GM12891 (cell line): Measurements from ENCODE around the gene HIP1R.

Experiments used
- DNase-seq: peaks from one replicate; pipeline ENCODE4 v3.0.0; 2011; ENCODE audit warnings: low spot score; ENCODE audit not compliant: insufficient read length
- FAIRE-seq: peaks from 2 replicates; lab custom pipeline; 2011; peaks lifted over from hg19 to GRCh38; lab: Jason Lieb, UNC
- PAX5 ChIP-seq: IDR thresholded peaks from 2 replicates; pipeline ENCODE4 v1.6.1; 2011; ENCODE audit warnings: low read length, moderate library complexity, mild to moderate bottlenecking; ENCODE audit not compliant: insufficient read depth, severe bottlenecking
- POLR2A ChIP-seq: IDR thresholded peaks from 2 replicates; pipeline ENCODE4 v1.6.1; 2011; ENCODE audit warnings: low read depth, low read length, control low read depth
- POLR2AphosphoS5 ChIP-seq: IDR thresholded peaks from 2 replicates; pipeline ENCODE4 v1.6.1; 2011; ENCODE audit warnings: low read depth, low read length, control low read depth
- POU2F2 ChIP-seq: IDR thresholded peaks from 2 replicates; pipeline ENCODE4 v1.6.1; 2011; ENCODE audit warnings: low read depth, mild to moderate bottlenecking, control low read depth, low read length, moderate library complexity
- SPI1 ChIP-seq: IDR thresholded peaks from 2 replicates; pipeline ENCODE4 v1.6.1; 2011; ENCODE audit warnings: low read depth, low read length, control low read depth
- TAF1 ChIP-seq: IDR thresholded peaks from 2 replicates; pipeline ENCODE4 v1.6.1; 2011; ENCODE audit warnings: low read depth, low read length, control low read depth

The HIP1R gene

DNA sequence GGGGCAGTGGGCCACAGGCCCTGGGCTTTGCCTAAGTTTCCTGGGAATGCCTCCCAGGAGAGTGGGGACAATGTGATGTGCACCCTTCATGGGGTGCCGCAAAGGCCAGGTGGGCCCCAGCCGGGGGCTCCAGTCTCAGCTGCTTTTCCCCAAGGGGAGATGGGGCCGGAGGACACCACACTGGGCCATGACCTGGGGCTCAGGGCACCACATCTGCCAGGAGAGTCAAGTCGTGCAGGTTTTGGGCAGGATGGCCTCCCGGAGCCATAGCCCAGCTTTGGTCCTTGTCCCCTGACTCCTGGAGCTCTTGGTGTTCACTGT is 12.2 kb downstream of the HIP1R start:
- no peak for FAIRE-seq
- TF ChIP-seq POU2F2 (no peak), POLR2A (no peak), SPI1 (no peak), POLR2AphosphoS5 (no peak)
- no peak for DNase-seq

GRCh38 chr12:122847921-122848421 is 12.7 kb downstream of the HIP1R start:
- no peak for DNase-seq
- TF ChIP-seq POLR2AphosphoS5 (no peak), SPI1 (no peak), TAF1 (no peak), POU2F2 (no peak), POLR2A (no peak), PAX5 (no peak)
- no peak for FAIRE-seq

GRCh38 chr12:122848471-122849351 is 13.5 kb downstream of the HIP1R start:
- DNase-seq (no peak), FAIRE-seq (no peak)
- no peak for TF ChIP-seq POLR2A
- no peak for TF ChIP-seq PAX5
- no peak for TF ChIP-seq POU2F2
- no peak for TF ChIP-seq TAF1
- TF ChIP-seq POLR2AphosphoS5: no peak
- no peak for TF ChIP-seq SPI1

DNA sequence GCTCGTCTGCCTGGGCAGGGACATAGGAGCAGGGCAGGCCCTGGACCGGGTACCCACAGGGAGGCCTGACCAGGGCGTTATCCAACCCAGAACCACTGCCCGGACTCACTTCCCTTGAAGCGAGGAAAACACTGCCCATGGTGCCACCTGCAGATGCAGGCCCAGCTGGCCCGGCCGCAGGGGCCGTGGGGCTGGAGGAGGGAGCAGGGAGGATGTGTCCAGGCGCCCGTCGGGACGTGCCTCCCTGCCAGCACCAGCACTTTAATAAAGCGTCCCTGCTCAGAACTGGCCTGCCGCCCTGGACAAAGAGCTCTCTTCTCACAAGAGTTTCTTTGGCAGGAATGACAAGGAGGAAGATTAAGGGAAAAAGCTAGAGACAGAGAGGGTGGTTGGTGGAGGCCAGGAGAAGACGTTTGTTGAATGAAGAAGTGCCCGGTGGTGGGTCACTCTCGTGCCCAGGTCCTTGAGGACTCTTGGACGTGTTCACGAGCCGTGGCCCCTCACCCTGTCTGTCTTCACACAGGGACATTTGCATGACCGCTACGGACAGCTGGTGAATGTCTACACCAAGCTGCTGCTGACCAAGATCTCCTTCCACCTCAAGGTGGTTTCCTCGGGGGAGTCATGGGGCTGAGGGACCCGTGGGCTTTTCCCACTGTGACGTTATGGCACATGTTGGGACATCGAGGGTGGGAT is 14.2 kb downstream of the HIP1R start:
- TF ChIP-seq POLR2A (no peak), POLR2AphosphoS5 (no peak), TAF1 (no peak), POU2F2 (no peak), SPI1 (no peak), PAX5 (no peak)
- FAIRE-seq (no peak), DNase-seq (no peak)

DNA sequence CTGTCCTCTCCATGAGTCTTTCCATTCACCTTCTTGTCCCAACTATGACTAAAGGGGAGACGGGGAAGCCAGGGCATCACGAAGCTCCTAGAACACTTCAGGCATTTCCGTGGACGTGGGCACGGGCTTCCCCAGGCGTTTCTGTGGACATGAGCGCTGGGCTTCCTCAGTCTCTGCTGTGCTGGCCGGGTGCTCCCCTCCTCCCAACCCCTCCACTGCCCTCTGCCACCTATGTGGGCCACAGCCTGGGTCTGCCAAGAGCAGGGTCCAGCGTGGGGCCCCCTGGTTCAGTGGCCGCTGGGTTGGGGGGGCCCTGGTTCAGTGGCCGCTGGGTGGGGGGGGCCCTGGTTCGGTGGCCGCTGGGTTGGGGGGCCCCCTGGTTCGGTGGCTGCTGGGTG is 14.8 kb downstream of the HIP1R start:
- DNase-seq (no peak), FAIRE-seq (no peak)
- TF ChIP-seq PAX5 (no peak), POLR2A (no peak), SPI1 (no peak), TAF1 (no peak), POLR2AphosphoS5 (no peak), POU2F2 (no peak)

DNA sequence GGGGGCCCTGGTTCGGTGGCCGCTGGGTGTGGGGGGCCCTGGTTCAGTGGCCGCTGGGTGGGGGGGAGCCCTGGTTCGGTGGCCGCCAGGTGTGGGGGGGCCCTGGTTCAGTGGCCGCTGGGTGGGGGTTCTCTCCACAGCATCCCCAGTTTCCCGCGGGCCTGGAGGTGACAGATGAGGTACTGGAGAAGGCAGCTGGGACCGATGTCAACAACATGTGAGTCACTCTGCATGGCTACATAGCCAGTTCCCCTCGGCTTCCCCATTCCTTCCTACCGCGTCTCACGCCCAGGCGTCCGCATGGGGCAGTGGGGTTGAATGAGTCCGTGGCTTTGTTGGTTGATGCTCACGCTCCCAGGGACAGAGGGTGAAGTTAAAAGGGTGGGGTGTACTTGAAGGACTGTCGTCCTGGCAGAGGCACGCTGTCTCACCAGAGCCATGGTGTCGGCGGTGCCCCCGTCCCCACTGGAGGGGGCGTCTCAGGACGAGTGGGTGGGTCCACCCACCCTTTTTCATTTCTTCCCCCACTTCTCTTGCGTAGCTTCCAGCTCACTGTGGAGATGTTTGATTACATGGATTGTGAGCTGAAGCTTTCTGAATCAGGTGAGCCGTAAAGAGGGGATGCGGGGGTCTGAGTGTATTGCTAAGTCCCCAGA is 15.6 kb downstream of the HIP1R start:
- TF ChIP-seq PAX5: no peak
- no peak for DNase-seq
- FAIRE-seq: no peak

DNA sequence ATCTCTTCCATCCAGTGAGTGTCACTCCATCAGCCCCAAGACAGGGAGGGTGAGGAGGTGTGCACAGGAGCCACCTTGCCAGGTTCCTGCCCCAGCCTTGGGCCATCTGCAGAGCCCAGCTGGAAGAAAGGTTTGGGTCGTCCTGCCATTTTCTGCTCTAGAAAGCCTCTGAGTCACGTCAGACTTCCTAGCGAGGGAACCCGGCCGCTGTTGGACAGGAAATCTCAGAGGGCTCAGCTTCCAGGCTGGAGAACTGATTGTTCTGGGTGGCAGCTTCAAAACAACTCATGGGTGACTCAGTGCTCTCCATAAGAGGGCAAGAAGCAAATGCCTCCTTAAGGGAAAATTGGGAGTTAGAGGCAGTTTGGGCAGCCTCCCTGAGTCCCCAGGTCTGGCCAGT is 16.6 kb downstream of the HIP1R start:
- TF ChIP-seq PAX5 (no peak), SPI1 (no peak), POLR2A (no peak), POLR2AphosphoS5 (no peak), TAF1 (no peak), POU2F2 (no peak)
- FAIRE-seq (no peak), DNase-seq (no peak)

DNA sequence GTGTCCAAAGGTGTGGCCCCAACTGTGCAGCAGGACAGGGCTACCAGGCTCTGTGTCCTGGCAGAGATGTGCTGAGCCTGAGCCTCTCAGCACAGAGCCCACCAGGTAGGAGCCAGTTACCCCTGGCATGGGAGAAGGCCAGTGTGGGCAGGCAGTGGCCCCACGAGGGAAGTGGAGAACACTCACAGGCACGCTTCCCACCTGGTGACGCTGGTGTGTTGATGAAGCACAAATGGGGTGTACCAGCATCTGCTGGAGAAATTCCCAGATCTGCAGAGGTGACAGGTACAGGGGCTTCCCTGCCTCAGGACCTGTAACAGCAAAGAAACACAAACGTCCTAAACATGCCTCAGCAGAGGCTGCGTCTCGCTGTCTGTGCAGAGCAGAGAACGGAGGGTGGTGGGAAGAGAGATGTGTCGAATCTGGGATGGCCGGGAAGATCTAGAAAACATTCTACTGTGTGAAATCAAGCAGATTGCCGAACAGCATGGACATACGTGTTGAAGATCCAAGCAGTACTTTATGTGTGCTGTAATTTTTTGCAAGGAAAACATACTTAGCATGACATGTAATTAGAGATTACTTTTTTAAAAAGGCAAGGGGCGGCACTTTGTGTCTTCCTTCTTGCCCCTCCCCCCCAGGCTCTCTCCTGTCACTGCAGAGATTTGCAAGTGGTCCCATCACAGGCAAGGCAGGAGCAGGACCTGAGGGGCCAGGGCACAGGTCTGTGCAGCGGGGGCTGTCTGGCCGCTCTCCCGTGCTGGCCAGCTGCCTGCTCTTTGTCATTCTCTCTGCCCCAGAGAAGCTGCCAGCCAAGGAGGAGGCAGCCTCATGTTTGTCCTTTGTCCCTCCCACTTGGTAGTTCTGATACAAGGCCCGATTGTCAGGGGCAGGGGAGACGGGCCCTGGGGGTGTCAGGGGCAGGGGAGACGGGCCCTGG is 17.3 kb downstream of the HIP1R start:
- TF ChIP-seq POLR2AphosphoS5 (no peak), POLR2A (no peak), TAF1 (no peak), POU2F2 (no peak), PAX5 (no peak), SPI1 (no peak)
- FAIRE-seq (no peak), DNase-seq (no peak)

DNA sequence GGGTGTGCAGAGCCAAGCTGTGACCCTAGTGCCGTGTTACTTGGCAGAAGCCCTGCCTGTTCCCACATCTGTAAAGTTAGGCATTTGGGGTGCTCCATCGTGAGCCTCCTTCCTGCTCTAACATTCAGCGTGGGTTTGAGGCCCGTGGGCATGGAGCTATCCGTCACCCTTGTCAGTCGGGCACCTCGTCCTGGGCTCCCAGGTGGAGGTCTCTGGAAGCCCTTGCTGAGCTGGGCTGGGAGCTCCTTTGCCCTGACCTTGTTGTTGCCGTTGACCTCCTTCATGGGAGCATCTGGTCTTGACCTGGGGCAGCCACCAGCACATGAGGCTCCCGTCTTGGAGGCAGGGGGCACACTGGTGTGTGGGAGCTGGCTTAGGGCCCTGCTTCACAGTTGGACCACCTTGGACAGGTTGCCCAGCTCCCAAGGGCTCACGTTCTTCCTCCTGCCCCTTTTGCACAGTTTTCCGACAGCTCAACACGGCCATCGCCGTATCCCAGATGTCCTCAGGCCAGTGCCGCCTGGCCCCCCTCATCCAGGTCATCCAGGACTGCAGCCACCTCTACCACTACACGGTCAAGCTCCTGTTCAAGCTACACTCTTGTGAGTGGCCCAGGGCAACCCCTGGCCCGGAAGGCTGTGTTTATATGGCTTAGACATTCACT is 18.5 kb downstream of the HIP1R start:
- TF ChIP-seq POLR2A (no peak), TAF1 (no peak), PAX5 (no peak)
- FAIRE-seq (no peak), DNase-seq (no peak)
